NCI-H146 treated with DMSO at 0.1 percent for 48 hours (cell line): Measurements from ENCODE around the gene DNMT3L.
"Not testable (repeated sequence)": the region's sequence is repeated elsewhere in the genome, so short reads cannot be mapped to it uniquely, and the experiment has no call there.

Experiments used
- DNase-seq: peaks from one replicate; lab custom pipeline; 2025; ENCODE audit not compliant: unreplicated experiment; lab: John Stamatoyannopoulos, UW

DNMT3L gene

GRCh38 chr21:44295163-44295573 lies 33.5 kb upstream of the DNMT3L start:
- no peak for DNase-seq

GRCh38 chr21:44294391-44295162 lies 32.9 kb upstream of the DNMT3L start:
- DNase-seq: peak; percentile 22

GRCh38 chr21:44293551-44294231 lies 32.0 kb upstream of the DNMT3L start:
- DNase-seq: no peak

- DNase-seq: no peak
Measured at GRCh38 chr21:44292812-44293195, 31.1 kb upstream of the DNMT3L start.

GRCh38 chr21:44291936-44292811 lies 30.5 kb upstream of the DNMT3L start:
- no peak for DNase-seq

- no peak for DNase-seq
Measured at GRCh38 chr21:44291078-44291935, 29.6 kb upstream of the DNMT3L start.

GRCh38 chr21:44290327-44291077 lies 28.8 kb upstream of the DNMT3L start:
- no peak for DNase-seq

- DNase-seq: no peak
Measured at GRCh38 chr21:44289381-44290010, 27.8 kb upstream of the DNMT3L start.

GRCh38 chr21:44288251-44289110 lies 26.8 kb upstream of the DNMT3L start:
- DNase-seq: no peak

- DNase-seq: no peak
Measured at GRCh38 chr21:44286716-44287632, 25.3 kb upstream of the DNMT3L start.

GRCh38 chr21:44286086-44286715 lies 24.5 kb upstream of the DNMT3L start:
- DNase-seq: no peak

- DNase-seq: no peak
Measured at GRCh38 chr21:44285138-44285992, 23.7 kb upstream of the DNMT3L start, which contains the start of gene AIRE. TSS of gene AIRE (plus strand) at chr21:44285876. CDS start at chr21:44286007, 131 bp downstream.

GRCh38 chr21:44283948-44284347 lies 22.3 kb upstream of the DNMT3L start:
- no peak for DNase-seq

- DNase-seq: not testable (repeated sequence)
Measured at GRCh38 chr21:44283211-44283785, 21.6 kb upstream of the DNMT3L start.

GRCh38 chr21:44282370-44282769 lies 20.7 kb upstream of the DNMT3L start:
- no peak for DNase-seq

GRCh38 chr21:44281801-44282200 lies 20.1 kb upstream of the DNMT3L start:
- DNase-seq: no peak
